NCI-H128 (cell line): ENCODE measurements around the gene AGPAT3.

Source experiments
- DNase-seq: peaks from one replicate; lab custom pipeline; 2025; ENCODE audit not compliant: unreplicated experiment; lab: John Stamatoyannopoulos, UW

Gene AGPAT3

DNA sequence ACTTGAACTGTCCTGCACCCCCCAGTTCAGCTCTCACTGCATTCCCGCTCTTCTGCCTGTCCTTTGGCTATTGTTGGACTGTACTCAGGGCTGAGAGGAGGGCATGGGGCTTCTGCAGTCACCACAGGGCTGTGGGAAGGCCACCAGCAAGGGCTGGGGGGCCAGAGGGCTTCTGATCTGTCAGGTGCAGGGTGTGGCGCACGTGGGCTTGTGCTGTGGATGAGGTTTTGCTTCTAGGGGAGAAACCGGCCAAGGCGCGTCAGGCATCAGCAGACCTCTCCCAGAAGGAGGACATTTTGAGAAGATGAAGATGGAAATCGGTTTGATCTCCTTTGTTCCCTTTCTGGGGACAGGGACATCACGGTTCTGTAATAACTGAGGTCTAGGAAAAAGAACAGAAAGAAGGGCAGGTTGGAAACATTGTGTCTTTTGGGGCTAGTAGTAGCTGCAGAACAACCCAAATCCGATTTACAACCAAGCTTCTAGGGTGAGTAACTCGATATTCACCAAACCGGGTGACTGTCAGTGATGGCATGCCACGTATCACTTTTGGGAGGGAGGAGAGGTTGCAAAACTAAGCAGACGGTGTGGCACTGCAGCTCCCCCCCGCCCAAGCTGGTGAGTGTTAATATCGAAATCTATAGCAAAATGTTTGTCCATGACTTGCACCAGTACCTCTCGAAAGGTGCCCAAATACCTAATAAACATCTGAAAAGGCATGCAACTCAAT, 40.9 kb downstream of the AGPAT3 start:
- DNase-seq = no peak

DNA sequence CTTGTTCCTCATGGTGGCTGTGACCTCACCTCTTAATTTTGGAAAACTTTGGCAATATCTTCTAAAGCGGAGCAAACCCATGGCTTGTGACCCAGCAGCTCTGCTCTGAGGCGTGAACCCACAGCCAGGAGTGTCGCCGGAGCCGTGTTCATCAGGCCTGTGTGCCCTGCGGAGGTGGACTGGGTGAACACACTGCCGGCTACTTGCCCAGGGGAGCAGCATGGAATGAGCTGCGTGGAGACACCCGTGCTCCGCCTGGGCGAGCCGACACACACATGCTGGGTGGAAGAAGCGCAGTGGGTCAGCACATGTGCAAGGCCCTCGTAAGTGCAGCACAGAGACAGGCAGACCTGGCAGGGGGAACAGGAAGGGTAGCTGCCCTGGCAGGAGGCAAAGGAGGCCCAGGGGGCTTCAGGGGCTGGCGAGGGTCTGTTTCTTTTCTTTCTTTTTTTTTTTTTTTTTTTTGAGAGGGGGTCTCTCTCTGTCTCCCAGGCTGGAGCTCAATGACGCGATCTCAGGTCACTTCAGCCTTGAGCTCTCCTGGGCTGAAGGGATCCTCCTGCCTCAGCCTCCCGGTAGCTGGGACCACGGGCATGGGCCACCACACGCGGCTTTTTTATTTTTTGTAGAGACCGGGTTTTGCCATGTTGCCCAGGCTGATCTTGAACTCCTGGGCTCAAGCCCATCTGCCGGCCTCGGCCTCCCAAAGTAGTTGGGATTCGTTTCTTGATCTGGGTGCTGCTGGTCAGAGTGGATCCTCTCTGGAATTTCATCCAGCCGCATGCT, 41.8 kb downstream of the AGPAT3 start:
- DNase-seq = no peak

DNA sequence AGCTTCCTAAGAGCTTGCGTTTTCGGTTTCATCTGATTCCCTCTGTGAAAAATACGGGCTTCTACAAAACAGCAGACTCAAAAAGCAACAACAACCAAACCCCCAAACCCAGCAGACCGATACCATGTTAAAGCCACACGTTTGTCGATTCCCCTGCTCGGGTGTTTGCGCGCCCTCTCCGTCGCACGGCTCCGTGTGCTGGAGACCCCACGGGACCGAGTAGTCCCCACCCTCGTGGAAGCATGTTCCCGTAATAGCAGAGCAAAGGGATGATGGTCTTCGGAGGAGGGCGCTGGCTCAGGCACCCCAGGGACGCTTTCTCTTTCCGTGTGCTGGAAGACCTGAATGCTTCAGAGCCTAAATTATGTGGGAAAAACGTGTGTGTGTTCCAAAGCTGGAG, 42.7 kb downstream of the AGPAT3 start:
- DNase-seq = no peak

DNA sequence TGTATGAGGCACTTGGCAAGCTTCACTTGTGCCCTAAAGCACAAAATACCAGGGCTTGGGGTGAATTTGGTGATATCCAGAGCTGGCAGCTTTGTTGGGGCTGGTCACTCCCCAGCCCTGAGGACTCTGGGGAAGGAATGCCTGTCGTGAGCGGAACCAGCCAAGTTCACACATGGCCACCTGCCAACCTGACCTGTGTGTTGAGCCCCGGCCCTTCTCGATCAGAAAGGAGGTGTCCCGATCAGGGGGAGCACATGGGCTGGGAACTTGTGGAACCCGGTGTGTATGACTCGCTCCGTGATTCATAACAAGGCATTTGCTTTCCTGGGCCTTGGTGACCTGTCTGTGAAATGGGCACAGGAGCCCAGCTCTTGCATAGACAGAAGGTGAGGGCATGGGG, 43.1 kb downstream of the AGPAT3 start:
- no peak for DNase-seq

DNA sequence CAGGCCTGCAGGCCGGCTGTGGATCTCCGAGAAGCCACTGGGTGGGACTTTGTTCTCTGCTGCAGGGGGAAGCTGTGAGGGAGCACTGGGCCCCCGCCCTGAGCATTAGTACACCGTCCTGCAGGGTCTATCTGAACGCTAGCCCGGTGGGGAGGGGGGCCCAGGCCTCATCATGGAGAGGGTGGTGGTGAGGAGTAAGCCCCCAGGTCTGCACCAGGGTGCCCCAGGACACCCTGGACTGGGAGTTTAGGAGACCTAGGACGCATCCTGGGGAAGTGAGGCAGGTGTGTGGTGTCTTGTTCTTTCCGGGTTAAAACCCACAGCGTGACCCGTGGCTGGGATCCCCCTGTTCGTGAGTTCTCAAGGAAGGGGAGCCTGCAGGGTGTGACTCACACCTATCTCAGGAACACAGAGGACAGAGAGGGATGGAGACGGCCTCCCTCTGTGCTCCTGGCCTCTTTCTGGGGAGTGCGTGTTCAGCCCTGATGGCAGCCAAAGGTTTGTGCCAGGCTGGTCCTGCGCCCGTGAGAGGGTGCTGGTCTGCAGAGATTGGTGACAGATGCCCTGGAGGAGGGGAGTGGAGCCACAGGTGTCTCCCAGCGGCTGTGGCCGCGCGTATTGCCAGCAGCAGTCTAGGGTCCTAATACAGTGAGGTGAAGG, 44.8 kb downstream of the AGPAT3 start:
- no peak for DNase-seq

DNA sequence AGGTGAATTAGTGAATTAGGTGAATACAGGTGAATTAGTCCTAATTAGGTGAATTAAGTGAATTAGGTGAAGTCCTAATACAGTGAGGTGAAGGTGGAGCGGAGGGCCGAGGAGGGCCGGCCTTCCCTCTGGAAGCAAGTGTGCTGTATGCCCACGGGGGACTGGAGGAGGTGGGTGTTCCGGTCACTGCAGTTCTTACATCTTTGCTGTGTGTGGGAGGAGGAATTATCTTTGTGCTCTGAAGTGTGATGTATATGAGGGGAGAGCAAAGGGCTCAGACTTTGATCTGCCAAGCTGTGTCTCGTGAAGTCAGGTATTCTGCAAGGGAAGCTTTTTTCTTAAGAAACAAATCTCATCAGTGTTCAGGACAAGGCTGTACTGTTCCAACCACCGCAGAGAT, 45.4 kb downstream of the AGPAT3 start:
- no peak for DNase-seq

DNA sequence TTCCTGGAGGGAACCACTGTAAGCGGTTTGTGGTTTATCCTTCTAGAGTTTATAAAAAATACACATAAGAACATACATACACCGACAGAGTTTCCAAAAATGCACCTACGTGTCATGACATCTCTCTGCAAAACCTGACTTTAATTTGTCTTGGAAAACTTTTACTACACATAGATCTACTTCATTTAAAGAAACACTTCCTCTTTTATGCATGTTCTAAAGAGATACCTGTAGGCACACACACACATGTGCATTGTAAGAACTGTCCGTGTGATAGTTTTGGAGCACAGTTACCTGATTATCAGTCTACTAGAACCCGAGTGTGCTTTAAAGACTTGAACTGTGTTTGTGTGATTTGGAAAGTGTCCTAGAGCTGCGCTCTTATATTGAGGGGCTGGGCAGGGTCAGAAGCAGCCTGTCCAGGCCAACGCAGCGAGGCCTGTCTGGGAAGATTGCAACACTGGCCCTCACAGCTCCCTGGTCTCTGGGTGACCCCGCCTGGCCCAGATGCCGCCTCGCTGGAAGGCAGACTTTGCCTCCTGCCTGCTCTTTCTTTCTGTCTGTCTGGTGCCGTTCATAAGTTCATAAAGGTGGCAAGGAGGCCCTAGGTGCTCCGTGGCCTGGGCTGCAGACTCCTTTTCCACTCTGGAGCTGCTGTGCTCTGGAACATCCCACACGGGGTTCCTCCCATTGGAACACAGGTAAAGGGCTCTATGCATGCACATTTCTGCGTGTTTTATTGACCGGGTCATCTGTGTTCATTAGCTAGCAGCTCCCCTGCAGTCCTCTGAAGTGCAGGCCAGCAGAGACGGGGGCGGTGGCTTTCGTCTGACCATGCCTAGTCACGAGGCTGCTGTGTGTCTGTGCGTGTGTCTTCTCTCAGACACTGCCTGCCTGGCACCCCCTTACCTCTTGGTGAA, 46.3 kb downstream of the AGPAT3 start:
- no peak for DNase-seq

DNA sequence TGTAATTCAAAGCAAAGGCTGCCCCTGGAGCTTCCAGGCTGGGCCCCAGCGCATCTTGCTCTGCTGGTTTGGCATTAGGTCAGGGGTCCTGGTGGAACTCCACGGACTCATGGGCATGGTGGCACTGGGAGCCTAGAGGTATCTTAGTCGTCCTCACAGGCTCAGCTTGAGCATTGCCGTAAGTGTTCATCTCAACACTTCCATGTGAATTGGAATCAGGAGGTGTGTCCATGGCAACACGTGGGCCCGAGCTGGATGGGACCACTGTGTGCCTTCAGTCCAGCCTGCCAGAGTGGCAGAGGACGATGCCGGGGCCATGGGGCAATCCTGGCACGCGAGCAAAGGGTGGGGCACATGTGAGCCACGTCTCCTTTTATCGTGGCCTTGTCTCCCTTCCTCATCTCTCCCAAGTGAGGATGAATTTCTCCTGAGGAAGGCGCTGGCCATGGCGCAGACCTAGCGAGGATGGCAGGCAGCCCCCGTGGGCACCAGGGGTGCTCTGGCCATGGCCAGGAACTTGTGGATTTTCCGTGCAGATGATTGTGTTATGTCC, 47.0 kb downstream of the AGPAT3 start:
- no peak for DNase-seq

DNA sequence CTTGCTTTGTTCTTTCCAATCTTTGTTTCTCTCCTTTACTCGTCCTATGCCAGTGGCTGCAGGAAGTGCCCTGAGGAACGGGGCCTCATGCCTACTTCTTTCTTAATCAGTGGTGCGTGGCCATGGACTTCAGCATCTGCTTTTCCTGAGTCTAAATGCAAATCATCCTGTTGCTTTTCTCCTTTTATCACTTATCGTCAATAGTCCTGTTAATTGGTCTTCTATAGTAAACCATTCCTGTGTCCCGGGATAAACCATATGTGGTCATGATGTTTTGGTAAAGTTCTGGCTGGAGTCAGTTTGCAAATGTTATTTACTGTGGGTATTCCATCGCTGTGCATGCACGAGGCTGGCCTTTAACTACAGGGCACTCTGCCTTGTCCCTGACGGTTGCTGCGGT, 47.5 kb downstream of the AGPAT3 start:
- DNase-seq = no peak

DNA sequence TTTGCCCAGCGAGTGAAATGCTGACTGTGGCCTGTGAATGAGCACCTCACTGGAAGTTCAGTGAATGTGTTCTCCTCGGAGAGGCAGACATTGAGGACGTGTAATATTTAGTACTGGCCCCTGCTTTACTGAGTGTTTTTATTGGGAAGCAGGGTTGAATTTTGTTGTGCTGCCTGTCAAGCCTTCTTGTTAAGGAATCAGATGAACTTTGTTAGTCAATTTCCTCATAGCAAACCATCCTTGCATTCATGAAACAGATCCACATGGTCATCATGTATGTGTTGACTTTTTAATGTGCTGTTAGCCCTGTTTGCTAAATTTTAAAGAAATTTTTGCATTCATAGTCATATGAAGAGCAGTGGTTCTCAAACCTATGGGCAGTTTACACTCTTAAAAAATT, 47.9 kb downstream of the AGPAT3 start:
- no peak for DNase-seq

DNA sequence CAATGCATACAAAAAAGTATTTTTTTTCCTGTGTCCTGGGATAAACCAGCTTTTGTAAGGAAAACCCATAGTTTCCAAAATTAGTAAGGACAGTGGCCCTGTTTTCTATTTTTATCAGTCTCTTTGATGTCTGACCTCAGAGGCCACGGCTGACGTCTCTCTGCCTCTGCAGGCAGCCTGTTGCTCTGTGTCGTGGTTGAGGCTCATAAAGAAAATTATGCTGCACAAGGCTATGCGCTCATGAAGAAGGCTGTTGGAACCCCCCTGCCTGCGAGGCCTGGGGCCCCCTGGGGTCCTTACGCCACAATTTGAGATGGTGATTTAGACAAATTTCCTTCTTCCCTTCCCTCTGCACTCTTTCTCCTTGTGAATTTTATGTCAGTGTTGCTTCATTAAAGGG, 48.9 kb downstream of the AGPAT3 start:
- DNase-seq = no peak

DNA sequence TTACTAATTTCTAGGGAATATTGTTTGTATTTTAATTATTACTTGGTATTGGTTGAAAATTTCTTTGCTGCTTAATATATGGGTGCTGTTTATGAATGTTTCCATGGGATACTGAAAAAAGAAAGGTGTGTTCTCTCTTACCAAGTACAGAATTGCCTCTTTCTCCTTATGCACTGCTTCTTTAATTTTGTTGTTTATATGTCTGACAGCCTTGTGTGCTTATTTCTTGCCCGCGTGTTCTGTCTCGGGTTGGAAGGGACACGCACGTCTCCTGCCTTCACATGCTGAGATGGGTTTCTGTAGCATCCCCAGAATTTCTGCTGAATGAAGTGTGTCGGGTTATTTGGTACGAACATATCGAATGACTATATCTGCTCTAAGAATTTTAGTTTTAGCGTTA, 51.1 kb downstream of the AGPAT3 start:
- DNase-seq = no peak

DNA sequence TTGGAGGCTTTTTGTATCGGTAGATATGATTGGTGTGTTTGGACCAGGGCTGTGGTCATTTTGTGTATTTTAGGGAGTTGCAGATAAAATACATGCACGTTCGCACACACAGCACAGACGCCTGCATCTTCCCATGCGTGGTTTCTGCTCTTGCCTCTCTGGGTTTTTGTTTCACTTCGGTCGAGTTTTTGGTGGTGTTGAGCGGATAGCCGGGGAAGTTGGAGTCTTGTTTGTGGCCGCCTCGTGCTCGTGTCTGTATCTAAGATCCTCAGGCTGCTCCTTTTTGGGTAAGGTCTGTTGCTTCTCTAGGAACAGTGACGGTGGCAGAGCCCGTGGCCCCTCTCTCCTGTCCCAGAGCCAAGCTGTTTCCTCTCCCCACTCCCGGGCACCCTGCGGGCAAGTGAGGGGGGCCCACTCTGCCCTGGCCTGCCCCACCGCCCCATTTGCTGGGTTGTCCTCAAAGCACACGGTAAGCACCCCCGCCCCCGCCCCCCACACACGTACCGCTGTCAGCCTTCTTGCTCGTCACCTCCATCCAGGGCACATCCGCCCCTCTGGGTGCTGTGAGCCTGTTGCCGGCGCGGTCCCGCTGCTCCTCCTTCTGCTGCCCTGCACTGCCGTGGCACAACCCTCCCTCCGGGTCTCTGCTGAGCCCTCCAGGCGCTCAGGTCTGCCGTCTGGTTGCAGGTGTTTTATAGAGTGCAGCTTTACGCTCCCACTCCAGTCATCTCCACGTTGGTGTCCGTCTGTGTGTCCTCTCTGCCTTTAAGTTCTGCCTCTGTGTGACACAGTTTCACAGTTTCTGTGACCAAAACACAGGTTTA, 51.9 kb downstream of the AGPAT3 start:
- no peak for DNase-seq

DNA sequence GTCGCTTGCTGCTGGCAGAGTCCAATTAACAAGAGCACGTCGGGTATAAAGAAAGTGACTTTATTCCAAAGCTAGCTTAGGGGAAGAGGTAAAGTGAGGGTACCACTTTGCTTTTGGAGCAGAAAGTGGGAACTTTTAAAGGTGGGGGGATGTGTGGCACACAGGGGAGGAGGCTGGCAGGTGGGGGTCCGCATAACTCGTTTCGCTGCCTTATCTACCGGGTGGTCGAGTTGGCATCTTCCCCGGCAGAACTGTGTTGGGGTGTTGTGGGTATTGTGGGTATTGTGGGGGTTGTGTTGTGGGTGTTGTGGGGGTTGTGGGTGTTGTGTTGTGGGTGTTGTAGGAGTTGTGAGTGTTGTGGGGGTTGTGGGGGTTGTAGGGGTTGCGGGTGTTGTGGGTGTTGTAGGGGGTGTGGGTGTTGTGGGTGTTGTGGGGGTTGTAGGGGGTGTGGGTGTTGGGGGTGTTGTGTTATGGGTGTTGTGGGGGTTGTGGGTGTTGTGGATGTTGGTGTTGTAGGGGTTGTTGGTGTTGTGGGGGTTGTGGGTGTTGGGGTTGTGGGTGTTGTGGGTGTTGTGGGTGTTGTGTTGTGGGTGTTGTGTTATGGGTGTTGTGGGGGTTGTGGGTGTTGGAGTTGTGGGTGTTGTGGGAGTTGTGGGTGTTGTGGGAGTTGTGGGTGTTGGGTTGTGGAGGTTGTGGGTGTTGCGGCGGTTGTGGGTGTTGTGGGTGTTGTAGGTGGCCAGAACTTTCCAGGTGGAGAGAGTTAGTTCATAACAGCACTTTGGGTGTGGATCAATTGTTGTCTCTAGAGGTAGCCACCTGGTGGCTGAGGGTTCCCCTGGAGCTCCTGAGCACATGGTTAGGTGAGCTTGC, 52.7 kb downstream of the AGPAT3 start:
- DNase-seq = no peak

DNA sequence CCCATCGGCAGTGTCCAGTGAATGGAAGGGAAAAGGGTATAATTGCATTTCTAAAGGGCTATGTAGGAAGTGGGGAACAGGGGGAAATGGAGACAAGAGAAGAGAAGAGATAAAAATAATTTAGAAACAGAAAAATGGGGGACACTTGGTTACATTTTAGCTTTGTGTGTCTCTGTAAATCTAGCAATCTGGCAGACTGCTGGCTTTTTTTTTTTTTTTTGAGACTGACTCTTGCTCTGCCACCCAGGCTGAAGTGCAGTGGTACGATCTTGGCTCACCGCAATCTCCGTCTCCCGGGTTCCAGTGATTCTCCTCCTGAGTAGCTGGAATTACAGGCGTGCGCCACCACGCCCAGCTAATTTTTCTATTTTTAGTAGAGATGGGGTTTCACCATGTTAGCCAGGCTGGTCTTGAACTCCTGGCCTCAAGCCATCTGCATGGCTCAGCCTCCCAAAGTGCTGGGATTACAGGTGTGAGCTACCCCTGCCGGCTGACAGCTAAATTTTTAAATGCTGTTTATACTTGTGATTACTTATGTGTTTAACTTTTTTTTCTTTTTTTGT, 53.4 kb downstream of the AGPAT3 start:
- DNase-seq = no peak

DNA sequence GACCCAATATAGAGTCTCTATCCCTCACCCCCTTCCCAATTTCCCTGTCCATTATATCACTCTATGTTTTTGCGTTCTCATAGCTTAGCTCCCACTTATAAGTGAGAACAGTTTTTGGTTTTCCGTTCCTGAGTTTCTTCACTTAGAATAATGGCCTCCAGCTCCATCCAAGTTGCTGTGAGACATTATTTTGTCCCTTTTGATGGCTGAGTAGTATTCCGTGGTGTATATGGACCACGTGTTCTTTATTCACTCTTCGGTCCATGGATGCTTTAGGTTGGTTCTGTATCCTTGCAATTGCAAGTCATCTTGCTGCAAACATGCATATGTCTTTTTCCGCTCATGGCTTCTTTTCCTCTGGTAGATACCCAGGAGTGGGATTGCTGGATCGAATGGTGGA, 54.3 kb downstream of the AGPAT3 start:
- DNase-seq = no peak

DNA sequence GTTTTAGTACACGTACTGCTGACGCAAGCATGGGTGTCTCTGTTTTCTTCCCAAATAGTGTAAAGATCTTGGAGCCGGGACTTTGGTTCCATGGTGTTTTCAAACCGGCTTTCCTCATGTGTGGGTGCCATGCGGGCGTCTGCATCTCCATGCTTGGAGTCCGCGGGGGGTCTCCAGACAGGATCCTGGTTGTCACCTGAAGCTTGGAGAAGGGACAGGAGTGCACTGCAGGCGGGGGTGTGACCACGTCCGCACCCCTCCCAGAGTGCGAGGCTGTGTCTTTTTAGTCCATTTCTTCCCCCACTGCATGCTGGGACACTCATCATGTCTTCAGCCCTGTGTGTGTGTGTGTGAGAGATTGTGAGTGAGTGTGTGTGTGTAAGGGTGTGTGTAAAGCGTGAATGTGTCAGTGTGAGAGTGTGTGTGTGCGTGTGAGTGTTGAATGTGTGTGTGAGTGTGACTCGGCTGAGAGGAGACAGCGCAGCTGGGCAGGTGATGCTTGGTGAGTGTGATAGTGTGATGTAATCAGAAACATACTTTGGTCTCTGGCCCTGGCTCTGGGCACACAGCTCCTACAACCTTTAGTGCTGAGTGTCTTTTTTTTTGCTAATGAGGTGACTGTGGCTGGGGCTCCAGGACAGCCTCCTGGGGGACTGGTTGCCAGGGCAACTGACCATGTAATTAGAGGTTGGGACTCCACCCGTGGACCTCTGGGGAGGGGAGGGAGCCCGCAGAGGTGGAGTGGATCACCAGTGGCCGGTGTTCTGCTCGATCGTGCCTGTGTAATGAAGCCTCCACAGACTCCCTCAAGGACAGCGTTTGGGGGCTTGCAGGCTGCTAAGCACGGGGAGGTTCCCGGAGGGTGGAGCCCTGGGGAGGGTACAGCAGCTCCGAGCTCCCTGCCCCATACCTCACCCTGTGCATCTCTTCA, 55.1 kb downstream of the AGPAT3 start:
- DNase-seq = no peak

DNA sequence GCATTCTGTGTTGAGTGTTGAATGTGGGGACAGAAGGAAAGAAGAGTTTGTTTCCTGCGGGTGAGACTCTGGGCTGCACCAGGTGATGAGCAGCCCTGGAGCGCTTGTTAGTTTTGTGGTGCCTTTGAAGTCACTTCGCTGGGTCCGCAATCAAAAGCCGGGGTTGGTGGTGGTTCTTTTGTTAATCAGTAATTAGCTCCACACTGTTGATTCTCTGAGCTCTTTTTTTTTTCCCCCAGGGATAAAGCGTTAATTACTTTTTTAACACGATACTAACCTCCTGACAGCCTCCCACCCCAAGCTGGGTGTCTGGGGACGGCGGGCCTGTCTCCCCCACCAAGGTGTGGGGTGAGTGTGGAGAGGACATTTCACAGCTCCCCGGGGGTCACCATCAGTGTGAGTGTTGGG, 56.6 kb downstream of the AGPAT3 start:
- DNase-seq = no peak
